ENCODE results near the gene PKD2L2.
"Not testable (repeated sequence)": the region's sequence is repeated elsewhere in the genome, so short reads cannot be mapped to it uniquely, and the experiment has no call there.

PKD2L2 gene

GRCh38 chr5:137938751-137939143 lies 49.5 kb downstream of the PKD2L2 start:
- no peak for DNase-seq (ENCODE audit: low read depth in 1 of 2, low spot score in 1 of 2)
- Histone ChIP-seq H3K27me3 (ENCODE audit: insufficient read depth, poor library complexity, severe bottlenecking) (no peaks in the 10 kb centered on the region), H3K27ac (replicated peaks) (no peak overlapping the region), H3K4me3 (replicated peaks; ENCODE audit: insufficient read depth, low read length) (no peak overlapping the region)
- TF ChIP-seq REST (IDR thresholded peaks at IDR 0.05; ENCODE audit: insufficient replicate concordance, low read depth) (no peak), POLR2AphosphoS5 (IDR thresholded peaks at IDR 0.05; ENCODE audit: low read depth) (no peak), SPI1 (IDR thresholded peaks at IDR 0.05; ENCODE audit: borderline replicate concordance, low read depth) (no peak), GABPA (IDR thresholded peaks at IDR 0.05; ENCODE audit: low read depth) (no peak), CTCF (IDR thresholded peaks at IDR 0.05; ENCODE audit: insufficient read depth, low read length) (no peak)

GRCh38 chr5:137939331-137939730 lies 50.1 kb downstream of the PKD2L2 start:
- TF ChIP-seq REST (IDR thresholded peaks at IDR 0.05; ENCODE audit: insufficient replicate concordance, low read depth) (no peak), GABPA (IDR thresholded peaks at IDR 0.05; ENCODE audit: low read depth) (no peak), SPI1 (IDR thresholded peaks at IDR 0.05; ENCODE audit: borderline replicate concordance, low read depth) (no peak), CTCF (IDR thresholded peaks at IDR 0.05; ENCODE audit: insufficient read depth, low read length) (no peak), POLR2AphosphoS5 (IDR thresholded peaks at IDR 0.05; ENCODE audit: low read depth) (no peak)
- Histone ChIP-seq H3K27me3 (ENCODE audit: insufficient read depth, poor library complexity, severe bottlenecking) (no peaks in the 10 kb centered on the region), H3K27ac (replicated peaks) (no peak overlapping the region), H3K4me3 (replicated peaks; ENCODE audit: insufficient read depth, low read length) (no peak overlapping the region)
- no peak for DNase-seq (ENCODE audit: low read depth in 1 of 2, low spot score in 1 of 2)

- H3K27ac ChIP-seq (replicated peaks); H3K27me3 ChIP-seq (ENCODE audit: insufficient read depth, poor library complexity, severe bottlenecking); H3K4me3 ChIP-seq (replicated peaks; ENCODE audit: insufficient read depth, low read length); DNase-seq (ENCODE audit: low read depth in 1 of 2, low spot score in 1 of 2): not testable (repeated sequence)
These were observed 55.0 kb downstream of the PKD2L2 start for GRCh38 chr5:137944280-137944679.

- TF ChIP-seq REST (IDR thresholded peaks at IDR 0.05; ENCODE audit: insufficient replicate concordance, low read depth): no peak
- TF ChIP-seq SPI1 (IDR thresholded peaks at IDR 0.05; ENCODE audit: borderline replicate concordance, low read depth): no peak
- TF ChIP-seq CTCF (IDR thresholded peaks at IDR 0.05; ENCODE audit: insufficient read depth, low read length): no peak
- no peak for TF ChIP-seq POLR2AphosphoS5 (IDR thresholded peaks at IDR 0.05; ENCODE audit: low read depth)
- no peak for TF ChIP-seq GABPA (IDR thresholded peaks at IDR 0.05; ENCODE audit: low read depth)
- H3K27ac ChIP-seq (replicated peaks): no peak overlapping the region
- H3K27me3 ChIP-seq (ENCODE audit: insufficient read depth, poor library complexity, severe bottlenecking): no peaks in the 10 kb centered on the region
- DNase-seq (ENCODE audit: low read depth in 1 of 2, low spot score in 1 of 2): no peak
- H3K4me3 ChIP-seq (replicated peaks; ENCODE audit: insufficient read depth, low read length): no peak overlapping the region
These were observed 56.6 kb downstream of the PKD2L2 start for GRCh38 chr5:137945825-137946224.

Measured in HL-60 (cell line).